ENCODE results near the gene RNF44. TPM values are rescaled to one million over a fixed set of nuclear protein-coding genes. Genes with fewer than 3 reads are reported as not detected.

The RNF44 gene
- total RNA-seq, 2 donors from 2014 or later, result 11.1 to 14.7 TPM

- ATAC-seq (ENCODE audit: insufficient number of reproducible peaks, low FRiP score, low read depth), result no peak
- TF ChIP-seq CTCF (IDR thresholded peaks at IDR 0.05), result no peak
- no peaks in the 10 kb centered on the region for H3K4me1 ChIP-seq (ENCODE audit: control insufficient read depth in 1 of 2, low read depth in 2 of 2)
- no peak within 1 kb of the TSS for H3K4me3 ChIP-seq
- no peak for DNase-seq (ENCODE audit: low spot score)
- no peaks in the 10 kb centered on the region for H3K36me3 ChIP-seq
- H3K27ac ChIP-seq, result no peak within 1 kb of the TSS
- no peaks in the 10 kb centered on the region for H3K27me3 ChIP-seq (replicated peaks; ENCODE audit: insufficient read depth)
- no peaks in the 10 kb centered on the region for H3K9me3 ChIP-seq
These were observed 11.8 kb upstream of the RNF44 start, which contains the start of gene CDHR2 for GRCh38 chr5:176548967-176549444. Gene CDHR2 (plus strand): TSS chr5:176549342. CDS start chr5:176565353, 16,011 bp downstream.

- DNase-seq (ENCODE audit: low spot score) (no peak), ATAC-seq (ENCODE audit: insufficient number of reproducible peaks, low FRiP score, low read depth) (no peak)
- H3K4me3 ChIP-seq, result no peak overlapping the region
- no peaks in the 10 kb centered on the region for H3K27me3 ChIP-seq (replicated peaks; ENCODE audit: insufficient read depth)
- H3K4me1 ChIP-seq (ENCODE audit: control insufficient read depth in 1 of 2, low read depth in 2 of 2), result no peaks in the 10 kb centered on the region
- H3K36me3 ChIP-seq, result no peaks in the 10 kb centered on the region
- no peaks in the 10 kb centered on the region for H3K9me3 ChIP-seq
- no peak for TF ChIP-seq CTCF (IDR thresholded peaks at IDR 0.05)
- no peak overlapping the region for H3K27ac ChIP-seq
These were observed 10.6 kb upstream of the RNF44 start for GRCh38 chr5:176547802-176548201.

GRCh38 chr5:176545737-176546509 is 8.7 kb upstream of the RNF44 start:
- Histone ChIP-seq H3K4me3 (no peak overlapping the region), H3K27me3 (replicated peaks; ENCODE audit: insufficient read depth) (no peaks in the 10 kb centered on the region), H3K36me3 (no peaks in the 10 kb centered on the region), H3K4me1 (ENCODE audit: control insufficient read depth in 1 of 2, low read depth in 2 of 2) (peaks cover 0 to 10% of the 10 kb centered on the region in 2 donors), H3K9me3 (no peaks in the 10 kb centered on the region), H3K27ac (no peak overlapping the region)
- DNase-seq (ENCODE audit: low spot score), result no peak
- ATAC-seq (ENCODE audit: insufficient number of reproducible peaks, low FRiP score, low read depth), result no peak
- TF ChIP-seq CTCF (IDR thresholded peaks at IDR 0.05), result no peak

- Histone ChIP-seq H3K4me1 (ENCODE audit: control insufficient read depth in 1 of 2, low read depth in 2 of 2) (peaks cover 0 to 10% of the 10 kb centered on the region in 2 donors), H3K36me3 (no peaks in the 10 kb centered on the region), H3K9me3 (no peaks in the 10 kb centered on the region), H3K4me3 (no peak overlapping the region), H3K27me3 (replicated peaks; ENCODE audit: insufficient read depth) (no peaks in the 10 kb centered on the region), H3K27ac (no peak overlapping the region)
- ATAC-seq (ENCODE audit: insufficient number of reproducible peaks, low FRiP score, low read depth), result no peak
- DNase-seq (ENCODE audit: low spot score), result no peak
- TF ChIP-seq CTCF (IDR thresholded peaks at IDR 0.05), result no peak
These were observed 8.2 kb upstream of the RNF44 start for GRCh38 chr5:176545388-176545736.

GRCh38 chr5:176543428-176544182 is 6.4 kb upstream of the RNF44 start:
- no peak for ATAC-seq (ENCODE audit: insufficient number of reproducible peaks, low FRiP score, low read depth)
- no peaks in the 10 kb centered on the region for H3K27me3 ChIP-seq (replicated peaks; ENCODE audit: insufficient read depth)
- H3K9me3 ChIP-seq, result no peaks in the 10 kb centered on the region
- peaks cover 0 to 10% of the 10 kb centered on the region in 2 donors for H3K4me1 ChIP-seq (ENCODE audit: control insufficient read depth in 1 of 2, low read depth in 2 of 2)
- H3K27ac ChIP-seq, result peak overlapping the region in 1 of 2 donors; percentile 39
- DNase-seq (ENCODE audit: low spot score), result no peak
- no peak for TF ChIP-seq CTCF (IDR thresholded peaks at IDR 0.05)
- no peaks in the 10 kb centered on the region for H3K36me3 ChIP-seq
- peak overlapping the region; percentile 73 for H3K4me3 ChIP-seq
